ENCODE measurements around the gene CABP4.

The CABP4 gene

DNA sequence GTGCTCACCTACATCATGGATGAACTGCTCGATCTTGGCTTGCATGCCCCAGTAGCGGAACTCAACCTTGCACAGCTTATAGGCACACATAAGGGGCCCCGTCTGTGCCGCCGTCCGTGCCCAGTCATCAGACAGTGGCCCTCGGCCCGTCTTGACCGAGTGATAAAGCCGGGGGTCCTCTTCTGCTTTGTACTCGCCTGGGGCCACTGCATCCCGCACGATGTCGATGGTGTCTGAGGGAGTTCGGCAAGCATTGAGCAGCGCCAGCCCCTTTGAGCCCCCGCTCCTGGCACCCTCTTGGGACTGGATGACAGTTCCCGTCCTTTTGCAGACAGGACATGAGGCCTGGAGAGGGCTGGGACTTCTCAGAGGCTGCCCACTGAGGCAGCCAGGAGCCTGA lies 46.7 kb downstream of the CABP4 start:
- Histone ChIP-seq H3K36me3 (ENCODE audit: insufficient read depth, low read length) (peaks cover 22% of the 10 kb centered on the region; the same call in 1 of the 2 replicates), H3K9ac (ENCODE audit: low read length) (no peak overlapping the region), H3K79me2 (ENCODE audit: insufficient read depth, low read length) (no peaks in the 10 kb centered on the region), H2AFZ (ENCODE audit: low read length) (no peak overlapping the region), H3K27ac (ENCODE audit: low read depth, low read length, poor library complexity, severe bottlenecking) (no peak overlapping the region), H3K4me1 (ENCODE audit: insufficient read depth, low read length, severe bottlenecking) (peaks cover 22% of the 10 kb centered on the region), H3K4me2 (ENCODE audit: low read length) (no peak overlapping the region), H3K9me3 (ENCODE audit: low read length) (no peaks in the 10 kb centered on the region), H4K20me1 (ENCODE audit: insufficient read depth, low read length) (no peaks in the 10 kb centered on the region), H3K4me3 (ENCODE audit: low read depth, low read length, poor library complexity, severe bottlenecking) (no peak overlapping the region), H3K27me3 (ENCODE audit: insufficient read depth, low read length) (no peaks in the 10 kb centered on the region), H3F3A (ENCODE audit: insufficient read depth, low read length) (no peaks in the 10 kb centered on the region), H3K9me2 (ENCODE audit: low read depth, low read length) (no peaks in the 10 kb centered on the region)
- TF ChIP-seq EZH2 (IDR thresholded peaks at IDR 0.05; ENCODE audit: borderline replicate concordance, low read length): no peak
- TF ChIP-seq, protein P1, sequence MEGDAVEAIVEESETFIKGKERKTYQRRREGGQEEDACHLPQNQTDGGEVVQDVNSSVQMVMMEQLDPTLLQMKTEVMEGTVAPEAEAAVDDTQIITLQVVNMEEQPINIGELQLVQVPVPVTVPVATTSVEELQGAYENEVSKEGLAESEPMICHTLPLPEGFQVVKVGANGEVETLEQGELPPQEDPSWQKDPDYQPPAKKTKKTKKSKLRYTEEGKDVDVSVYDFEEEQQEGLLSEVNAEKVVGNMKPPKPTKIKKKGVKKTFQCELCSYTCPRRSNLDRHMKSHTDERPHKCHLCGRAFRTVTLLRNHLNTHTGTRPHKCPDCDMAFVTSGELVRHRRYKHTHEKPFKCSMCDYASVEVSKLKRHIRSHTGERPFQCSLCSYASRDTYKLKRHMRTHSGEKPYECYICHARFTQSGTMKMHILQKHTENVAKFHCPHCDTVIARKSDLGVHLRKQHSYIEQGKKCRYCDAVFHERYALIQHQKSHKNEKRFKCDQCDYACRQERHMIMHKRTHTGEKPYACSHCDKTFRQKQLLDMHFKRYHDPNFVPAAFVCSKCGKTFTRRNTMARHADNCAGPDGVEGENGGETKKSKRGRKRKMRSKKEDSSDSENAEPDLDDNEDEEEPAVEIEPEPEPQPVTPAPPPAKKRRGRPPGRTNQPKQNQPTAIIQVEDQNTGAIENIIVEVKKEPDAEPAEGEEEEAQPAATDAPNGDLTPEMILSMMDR (IDR thresholded peaks at IDR 0.05; ENCODE audit: low read length): no peak

- Histone ChIP-seq H3K9me3 (ENCODE audit: low read length) (no peaks in the 10 kb centered on the region), H3K27me3 (ENCODE audit: insufficient read depth, low read length) (no peaks in the 10 kb centered on the region), H4K20me1 (ENCODE audit: insufficient read depth, low read length) (no peaks in the 10 kb centered on the region), H3K27ac (ENCODE audit: low read depth, low read length, poor library complexity, severe bottlenecking) (no peak overlapping the region), H2AFZ (ENCODE audit: low read length) (no peak overlapping the region), H3K9ac (ENCODE audit: low read length) (no peak overlapping the region), H3F3A (ENCODE audit: insufficient read depth, low read length) (0 out of 2 replicates have a peak, but pooled peaks cover 3% of the 10 kb centered on the region), H3K4me1 (ENCODE audit: insufficient read depth, low read length, severe bottlenecking) (peaks cover 28% of the 10 kb centered on the region), H3K4me3 (ENCODE audit: low read depth, low read length, poor library complexity, severe bottlenecking) (no peak overlapping the region), H3K79me2 (ENCODE audit: insufficient read depth, low read length) (no peaks in the 10 kb centered on the region), H3K9me2 (ENCODE audit: low read depth, low read length) (no peaks in the 10 kb centered on the region), H3K36me3 (ENCODE audit: insufficient read depth, low read length) (peaks cover 16% of the 10 kb centered on the region; the same call in 1 of the 2 replicates), H3K4me2 (ENCODE audit: low read length) (no peak overlapping the region)
- TF ChIP-seq, protein P1 (IDR thresholded peaks at IDR 0.05; ENCODE audit: low read length): no peak
- TF ChIP-seq EZH2 (IDR thresholded peaks at IDR 0.05; ENCODE audit: borderline replicate concordance, low read length): no peak
Observed at GRCh38 chr11:67502328-67502979, 47.3 kb downstream of the CABP4 start.

GRCh38 chr11:67503119-67504004 lies 48.2 kb downstream of the CABP4 start:
- Histone ChIP-seq H3F3A (ENCODE audit: insufficient read depth, low read length) (0 out of 2 replicates have a peak, but pooled peaks cover 3% of the 10 kb centered on the region), H3K79me2 (ENCODE audit: insufficient read depth, low read length) (no peaks in the 10 kb centered on the region), H3K27ac (ENCODE audit: low read depth, low read length, poor library complexity, severe bottlenecking) (no peak overlapping the region), H2AFZ (ENCODE audit: low read length) (no peak overlapping the region), H3K27me3 (ENCODE audit: insufficient read depth, low read length) (no peaks in the 10 kb centered on the region), H3K9me2 (ENCODE audit: low read depth, low read length) (no peaks in the 10 kb centered on the region), H3K9me3 (ENCODE audit: low read length) (no peaks in the 10 kb centered on the region), H3K9ac (ENCODE audit: low read length) (peak overlapping the region; percentile 81; the same call in 1 of the 2 replicates), H3K4me3 (ENCODE audit: low read depth, low read length, poor library complexity, severe bottlenecking) (peak overlapping the region; percentile 79), H3K36me3 (ENCODE audit: insufficient read depth, low read length) (peaks cover 11% of the 10 kb centered on the region; the same call in 1 of the 2 replicates), H4K20me1 (ENCODE audit: insufficient read depth, low read length) (no peaks in the 10 kb centered on the region), H3K4me2 (ENCODE audit: low read length) (peak overlapping the region; percentile 99), H3K4me1 (ENCODE audit: insufficient read depth, low read length, severe bottlenecking) (peaks cover 29% of the 10 kb centered on the region)
- TF ChIP-seq, protein P1 (IDR thresholded peaks at IDR 0.05; ENCODE audit: low read length): no peak
- TF ChIP-seq EZH2 (IDR thresholded peaks at IDR 0.05; ENCODE audit: borderline replicate concordance, low read length): no peak
